GM12878 (cell line): ENCODE measurements around the gene STK32B. TPM values are rescaled to one million over a fixed set of nuclear protein-coding genes. Genes with fewer than 3 reads are reported as not detected.

Source experiments
- ATAC-seq: fragments of 200-7000 bp; cut with Tn5 transposase; 3 replicates; pipeline ENCODE4 v1.9.1; 2020; ENCODE audit warnings: mild to moderate bottlenecking, moderate library complexity
- BruUV-seq: library from RNA; stranded (reverse); fragments of 400-500 nt; replicated peaks from 2 replicates; lab custom pipeline; 2021; lab: Mats Ljungman, UMichigan
- CTCF ChIA-PET: fragments of 300-600 bp; sonication (Branson Sonifier 250); formaldehyde crosslinking; extraction: SDS; loops from one replicate; lab custom pipeline; 2021; ENCODE audit warnings: inconsistent platforms; lab: Yijun Ruan, JAX
- POLR2A ChIA-PET: fragments of 350-600 bp; formaldehyde crosslinking; extraction: SDS; loops from one replicate; lab custom pipeline; 2021; ENCODE audit warnings: inconsistent platforms; lab: Charles Lee
- RAD21 ChIA-PET: fragments of 300-600 bp; sonication (Branson Sonifier 250); formaldehyde crosslinking; loops from one replicate; lab custom pipeline; 2023; ENCODE audit warnings: antibody characterized with exemption; ENCODE audit not compliant: unreplicated experiment; lab: Charles Lee
- SMC1A ChIA-PET: fragments of 300-600 bp; sonication (Branson Sonifier 250); formaldehyde crosslinking; loops from one replicate; lab custom pipeline; 2023; ENCODE audit not compliant: unreplicated experiment, uncharacterized antibody; lab: Charles Lee
- DNase-seq: peaks from one replicate; pipeline ENCODE4 v3.0.0-alpha.2; 2011; ENCODE audit warnings: low read depth, low spot score
- FAIRE-seq: peaks from 3 replicates; lab custom pipeline; 2011; peaks lifted over from hg19 to GRCh38; lab: Jason Lieb, UNC
- H2AFZ ChIP-seq: 2 replicates; pipeline ENCODE4 v1.6.0; 2011; ENCODE audit warnings: low read depth, low read length, control low read depth; ENCODE audit not compliant: control insufficient read depth
- H3K27ac ChIP-seq: 2 replicates; pipeline ENCODE4 v1.5.1; 2011; ENCODE audit warnings: control low read depth; ENCODE audit not compliant: control insufficient read depth, insufficient read depth
- H3K27me3 ChIP-seq, 2 experiments: replicated peaks in 1 of 2; 2 replicates each; pipeline versions ENCODE4 v1.6.0 to v1.6.1; 2011; ENCODE audit warnings: low read length in 1 of 2; ENCODE audit not compliant: control insufficient read depth in 2 of 2, insufficient read depth in 2 of 2
- H3K36me3 ChIP-seq, 2 experiments: 2 replicates each; pipeline ENCODE4 v1.5.1; 2011; ENCODE audit warnings: low read length in 1 of 2; ENCODE audit not compliant: control insufficient read depth in 2 of 2, insufficient read depth in 2 of 2
- H3K4me1 ChIP-seq: 2 replicates; pipeline ENCODE4 v1.6.1; 2011; ENCODE audit warnings: mild to moderate bottlenecking, low read length, moderate library complexity, mixed read lengths; ENCODE audit not compliant: control insufficient read depth, insufficient read depth
- H3K4me2 ChIP-seq: 2 replicates; pipeline ENCODE4 v1.6.0; 2011; ENCODE audit warnings: control low read depth; ENCODE audit not compliant: control insufficient read depth, insufficient read depth
- H3K4me3 ChIP-seq: fragments of 200-600 bp; sonication (generic); 2 replicates; pipeline ENCODE4 v1.5.1; 2016
- H3K79me2 ChIP-seq: 2 replicates; pipeline ENCODE4 v1.6.0; 2011; ENCODE audit warnings: low read length; ENCODE audit not compliant: control insufficient read depth, insufficient read depth
- H3K9ac ChIP-seq: 2 replicates; pipeline ENCODE4 v1.8.0; 2011; ENCODE audit warnings: low read length, control low read depth, mixed read lengths; ENCODE audit not compliant: control insufficient read depth, insufficient read depth
- H3K9me3 ChIP-seq: replicated peaks from 3 replicates; pipeline ENCODE4 v1.5.1; 2011; ENCODE audit warnings: mild to moderate bottlenecking, low read length; ENCODE audit not compliant: control insufficient read depth, insufficient read depth
- H4K20me1 ChIP-seq: 2 replicates; pipeline ENCODE4 v1.6.0; 2011; ENCODE audit not compliant: control insufficient read depth, insufficient read depth
- CBX5 ChIP-seq: sonication (generic); IDR thresholded peaks from 2 replicates; pipeline ENCODE4 v1.6.1; 2016; ENCODE audit warnings: low read depth, moderate library complexity, mild to moderate bottlenecking, inconsistent platforms
- CEBPB ChIP-seq, 2 experiments: fragments of 150-350 bp in 1 of 2; IDR thresholded peaks; 2 replicates each; pipeline ENCODE4 v1.6.1; 2012 to 2014; ENCODE audit warnings: low read depth in 2 of 2, low read length in 2 of 2, borderline replicate concordance in 1 of 2, inconsistent platforms in 1 of 2
- CREB1 ChIP-seq: IDR thresholded peaks from 2 replicates; pipeline ENCODE4 v1.6.1; 2012; ENCODE audit warnings: low read depth, mild to moderate bottlenecking, inconsistent platforms
- FOXK2 ChIP-seq: fragments of 450-650 bp; IDR thresholded peaks from 2 replicates; pipeline ENCODE4 v1.6.1; 2017; ENCODE audit warnings: mild to moderate bottlenecking, moderate library complexity
- HDGF ChIP-seq: fragments of 450-650 bp; IDR thresholded peaks from 2 replicates; pipeline ENCODE4 v1.6.1; 2016; ENCODE audit warnings: antibody characterized with exemption
- JUNB ChIP-seq: IDR thresholded peaks from 2 replicates; pipeline ENCODE4 v1.6.1; 2016; ENCODE audit warnings: antibody characterized with exemption, mild to moderate bottlenecking
- NR2F1 ChIP-seq: fragments of 450-650 bp; conservative IDR thresholded peaks from 2 replicates; pipeline ENCODE4 v1.6.1; 2017; ENCODE audit warnings: mild to moderate bottlenecking
- PAX5 ChIP-seq: IDR thresholded peaks from 2 replicates; pipeline ENCODE4 v1.6.1; 2011; ENCODE audit warnings: low read depth, low read length, borderline replicate concordance
- POLR2A ChIP-seq: IDR thresholded peaks from 2 replicates; pipeline ENCODE4 v1.6.1; 2011; ENCODE audit warnings: low read depth, mild to moderate bottlenecking, low read length
- SIX5 ChIP-seq: IDR thresholded peaks from 2 replicates; pipeline ENCODE4 v1.6.1; 2011; ENCODE audit warnings: mild to moderate bottlenecking, low read depth, low read length, moderate library complexity; ENCODE audit not compliant: severe bottlenecking
- SREBF2 ChIP-seq: IDR thresholded peaks from 2 replicates; pipeline ENCODE4 v1.6.1; 2012; ENCODE audit warnings: mild to moderate bottlenecking, low read length
- YBX1 ChIP-seq: fragments of 450-650 bp; IDR thresholded peaks from 2 replicates; pipeline ENCODE4 v1.6.1; 2016; ENCODE audit warnings: antibody characterized with exemption
- ZBED1 ChIP-seq: IDR thresholded peaks from 2 replicates; pipeline ENCODE4 v1.6.1; 2016; ENCODE audit warnings: borderline replicate concordance
- ZNF24 ChIP-seq: fragments of 450-650 bp; IDR thresholded peaks from 2 replicates; pipeline ENCODE4 v1.6.1; 2017; ENCODE audit warnings: antibody characterized with exemption, mild to moderate bottlenecking
- ZNF274 ChIP-seq: IDR thresholded peaks from one replicate; pipeline ENCODE4 v1.8.0; 2011; ENCODE audit not compliant: insufficient read length, insufficient read depth
- WGBS: methylation state at CpG from one replicate; pipeline ENCODE4 v1.1.6; 2016; ENCODE audit warnings: low lambda C conversion rate; ENCODE audit not compliant: insufficient replicate concordance, insufficient coverage; ENCODE audit errors: missing lambda C conversion rate; 5-methylcytosine and 5-hydroxymethylcytosine counted together
- in situ Hi-C: fragments of 300-500 bp; cut with MboI; formaldehyde crosslinking; loops from 9 replicates; pipeline ENCODE4 v1.14.3; 2018; ENCODE audit warnings: mixed read lengths
- intact Hi-C: fragments of 100-400 bp; cut with micrococcal nuclease; formaldehyde crosslinking; loops from one replicate; pipeline ENCODE4 v1.14.2; 2022; ENCODE audit not compliant: unreplicated experiment
- polyA plus RNA-seq, 11 experiments: library from polyadenylated mRNA; depleted of rRNA in 4 of 11; unstranded in 6 of 11; stranded (reverse) in 5 of 11; fragments of >200 nt; fragmentation: Nextera tagmentation in 4 of 11; fragmentation: Illumina TruSeq in 1 of 11; extraction: Ambion mirVana in 4 of 11; extraction: Trizol in 1 of 11; gene quantifications; 1 replicate in 1 of 11; 2 replicates in 10 of 11; pipeline versions ENCODE4 v1.2.1 to v1.2.3, GENCODE V29; 2011 to 2016; ENCODE audit warnings: inconsistent platforms in 2 of 11, missing spikeins in 2 of 11, low read depth in 1 of 11
- total RNA-seq, 4 experiments: library from RNA; depleted of rRNA in 3 of 4; stranded (reverse); fragments of >200 nt in 3 of 4; fragmentation: Illumina TruSeq in 1 of 4; extraction: Trizol in 1 of 4; gene quantifications; 2 replicates each; pipeline versions ENCODE4 v1.2.1 to v1.2.3, GENCODE V29; 2013 to 2021
- TF ChIP-seq, protein P1 (sequence below): IDR thresholded peaks from 2 replicates; pipeline ENCODE4 v1.6.1; 2011; ENCODE audit warnings: borderline replicate concordance, low read depth, mild to moderate bottlenecking, moderate library complexity, low read length; ENCODE audit not compliant: insufficient read depth, poor library complexity, severe bottlenecking

The STK32B gene
- total and polyA plus RNA-seq, 10 of the 15 experiments (the other 5 are each of a cell fraction or from before 2014, with no cell fraction given) = 0.04 to 0.12 (median 0.08) TPM; not detected in 7

DNA sequence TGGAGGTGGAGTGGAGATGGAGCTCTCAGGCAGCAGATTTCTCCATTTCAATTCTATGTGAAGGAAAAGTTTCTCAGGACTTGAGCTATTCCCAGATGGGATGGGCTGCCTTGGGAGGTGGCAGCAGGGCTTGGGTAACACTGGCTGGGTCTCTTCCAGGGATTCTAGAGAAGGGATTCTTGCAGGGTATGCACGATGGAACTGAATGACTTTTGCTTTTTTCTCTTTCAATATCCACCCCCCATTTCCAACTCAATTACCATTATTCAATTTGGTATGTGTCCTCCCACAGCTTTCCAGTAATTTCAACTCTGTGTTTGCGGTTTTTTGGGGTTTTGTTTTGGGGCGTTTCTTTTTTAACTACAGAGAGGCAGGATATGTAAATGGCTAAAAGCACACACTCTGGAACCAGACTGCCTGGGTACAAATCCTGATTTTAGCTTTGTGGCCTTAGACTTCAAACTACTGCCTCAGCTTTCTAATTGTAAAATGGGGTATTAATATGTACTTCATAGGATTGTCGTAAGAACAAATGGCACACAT lies 428.3 kb downstream of the STK32B start:
- no peaks in the 10 kb centered on the region for H4K20me1 ChIP-seq
- CTCF ChIA-PET = no interaction called here
- H3K27ac ChIP-seq = no peak overlapping the region
- H2AFZ ChIP-seq = no peak overlapping the region
- no peak for ATAC-seq
- no peaks in the 10 kb centered on the region for H3K27me3 ChIP-seq
- H3K9me3 ChIP-seq = no peaks in the 10 kb centered on the region
- H3K79me2 ChIP-seq = no peaks in the 10 kb centered on the region
- no peak overlapping the region for H3K4me2 ChIP-seq
- POLR2A ChIA-PET = no interaction called here
- no peak for FAIRE-seq
- H3K4me3 ChIP-seq = no peak overlapping the region
- 38% methylated on average over 4 of the region's 4 CpGs for WGBS
- no TSS peak for BruUV-seq
- in situ Hi-C loops (no loop called here), intact Hi-C loops (no loop called here)
- no peaks in the 10 kb centered on the region for H3K36me3 ChIP-seq
- SMC1A ChIA-PET = no interaction called here
- DNase-seq = no peak
- no peak overlapping the region for H3K9ac ChIP-seq
- no peaks in the 10 kb centered on the region for H3K4me1 ChIP-seq
- RAD21 ChIA-PET = no interaction called here
- TF ChIP-seq ZNF24 (no peak), PAX5 (no peak), ZNF274 (no peak), CEBPB (IDR thresholded peaks at IDR 0.05; ENCODE audit: borderline replicate concordance in 1 of 2, low read depth in 2 of 2, low read length in 2 of 2) (no peak), ZBED1 (no peak), SIX5 (no peak), POLR2A (no peak), SREBF2 (no peak), CBX5 (no peak), JUNB (no peak), FOXK2 (no peak), HDGF (no peak), NR2F1 (no peak), YBX1 (no peak), CREB1 (no peak)
- TF ChIP-seq, protein P1, sequence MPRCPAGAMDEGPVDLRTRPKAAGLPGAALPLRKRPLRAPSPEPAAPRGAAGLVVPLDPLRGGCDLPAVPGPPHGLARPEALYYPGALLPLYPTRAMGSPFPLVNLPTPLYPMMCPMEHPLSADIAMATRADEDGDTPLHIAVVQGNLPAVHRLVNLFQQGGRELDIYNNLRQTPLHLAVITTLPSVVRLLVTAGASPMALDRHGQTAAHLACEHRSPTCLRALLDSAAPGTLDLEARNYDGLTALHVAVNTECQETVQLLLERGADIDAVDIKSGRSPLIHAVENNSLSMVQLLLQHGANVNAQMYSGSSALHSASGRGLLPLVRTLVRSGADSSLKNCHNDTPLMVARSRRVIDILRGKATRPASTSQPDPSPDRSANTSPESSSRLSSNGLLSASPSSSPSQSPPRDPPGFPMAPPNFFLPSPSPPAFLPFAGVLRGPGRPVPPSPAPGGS = no peak
